Lung (tissue), 12 donors: ENCODE data around the gene PEX14. TPM values are rescaled to one million over a fixed set of nuclear protein-coding genes. Genes with fewer than 3 reads are reported as not detected.

Experiments used
- ATAC-seq: fragments of 200-7000 bp; cut with Tn5 transposase; one replicate; pipeline ENCODE4 v1.9.1; 2020; ENCODE audit warnings: moderate number of reproducible peaks; ENCODE audit not compliant: insufficient read depth, low FRiP score
- DNase-seq, 3 donors: peaks; one replicate each; pipeline ENCODE4 v3.0.0-alpha.2; 2013 to 2017
- H3K27ac ChIP-seq, 2 donors: one replicate each; pipeline ENCODE4 v1.5.1; 2013; ENCODE audit warnings: mild to moderate bottlenecking in 2 of 2, moderate library complexity in 2 of 2, control low read depth in 1 of 2, inconsistent platforms in 1 of 2, low read depth in 1 of 2, low read length in 1 of 2
- H3K27me3 ChIP-seq, 3 donors: one replicate each; pipeline ENCODE4 v1.5.1; 2013; ENCODE audit warnings: low read length in 2 of 3; ENCODE audit not compliant: control insufficient read depth in 3 of 3, insufficient read depth in 3 of 3
- H3K36me3 ChIP-seq, 4 donors: one replicate each; pipeline ENCODE4 v1.5.1; 2013; ENCODE audit warnings: low read length in 4 of 4, mild to moderate bottlenecking in 1 of 4, moderate library complexity in 1 of 4; ENCODE audit not compliant: control insufficient read depth in 4 of 4, insufficient read depth in 4 of 4
- H3K4me1 ChIP-seq, 5 donors: one replicate each; pipeline ENCODE4 v1.5.1; 2013; ENCODE audit warnings: low read length in 5 of 5, mild to moderate bottlenecking in 2 of 5, moderate library complexity in 1 of 5; ENCODE audit not compliant: control insufficient read depth in 5 of 5, insufficient read depth in 5 of 5
- H3K4me3 ChIP-seq: one replicate; pipeline ENCODE4 v1.5.1; 2013; ENCODE audit warnings: mild to moderate bottlenecking, control low read depth, moderate library complexity
- H3K9ac ChIP-seq, 2 donors: one replicate each; pipeline ENCODE4 v1.5.1; 2013; ENCODE audit warnings: low read length in 2 of 2, control low read depth in 1 of 2; ENCODE audit not compliant: insufficient read depth in 1 of 2
- H3K9me3 ChIP-seq, 4 donors: one replicate each; pipeline ENCODE4 v1.5.1; 2013; ENCODE audit warnings: low read length in 3 of 4, mild to moderate bottlenecking in 1 of 4, moderate library complexity in 1 of 4; ENCODE audit not compliant: control insufficient read depth in 4 of 4, insufficient read depth in 3 of 4
- CTCF ChIP-seq: IDR thresholded peaks from 2 replicates; pipeline ENCODE4 v1.5.1; 2012; ENCODE audit warnings: mild to moderate bottlenecking; ENCODE audit errors: control extremely low read depth, extremely low read depth
- WGBS, 2 donors: extraction: QIAGEN DNeasy Blood & Tissue Kit; methylation state at CpG; one replicate each; pipeline ENCODE4 v1.1.7; 2013; 5-methylcytosine and 5-hydroxymethylcytosine counted together
- polyA plus RNA-seq, 2 donors: library from polyadenylated mRNA; stranded (reverse); fragments of 200-250 nt; gene quantifications; one replicate each; pipeline ENCODE4 v1.2.1, GENCODE V29; 2013
- total RNA-seq, 2 donors: library from RNA; depleted of rRNA in 1 of 2; stranded (reverse); fragments of >200 nt in 1 of 2; gene quantifications; one replicate each; pipeline ENCODE4 v1.2.1, GENCODE V29; 2014 to 2021
- donor health status: control.
- donor health status: control.
- donor health status: Bipolar disorder and iron deficiency.
- donor health status: healthy.
- donor health status: DM: yes; HTN: yes; CAD: no.

The PEX14 gene
- total and polyA plus RNA-seq, 4 donors, result 18.1 to 29.2 (median 20.8) TPM

GRCh38 chr1:10647414-10648170, 172.8 kb downstream of the PEX14 start:
- Histone ChIP-seq H3K36me3 (peaks cover 0 to 63% (median 0%) of the 10 kb centered on the region in 4 donors), H3K4me1 (peaks cover 0 to 30% (median 10%) of the 10 kb centered on the region in 5 donors), H3K4me3 (no peak overlapping the region), H3K9ac (no peak overlapping the region), H3K27ac (no peak overlapping the region), H3K9me3 (no peaks in the 10 kb centered on the region), H3K27me3 (peaks cover 0 to 2% (median 0%) of the 10 kb centered on the region in 3 donors)
- no peak for ATAC-seq
- no peak for TF ChIP-seq CTCF
- no peak for DNase-seq
- WGBS, 2 donors, result 93 to 94% methylated on average over 37 to 38 of the region's 38 CpGs

- peak in 1 of 3 donors; percentile 42 for DNase-seq
- peaks cover 0 to 2% (median 0%) of the 10 kb centered on the region in 3 donors for H3K27me3 ChIP-seq
- WGBS, 2 donors, result 85 to 88% methylated on average over 32 of the region's 32 CpGs
- H3K9ac ChIP-seq, result no peak overlapping the region
- no peak overlapping the region for H3K4me3 ChIP-seq
- H3K27ac ChIP-seq, result peak overlapping the region in 1 of 2 donors; percentile 34
- no peaks in the 10 kb centered on the region for H3K9me3 ChIP-seq
- no peak for TF ChIP-seq CTCF
- peaks cover 0 to 30% (median 7%) of the 10 kb centered on the region in 5 donors for H3K4me1 ChIP-seq
- peaks cover 0 to 61% (median 0%) of the 10 kb centered on the region in 4 donors for H3K36me3 ChIP-seq
- ATAC-seq, result no peak
Observed at GRCh38 chr1:10648689-10649516, 174.2 kb downstream of the PEX14 start.

GRCh38 chr1:10649517-10650201, 174.9 kb downstream of the PEX14 start:
- Histone ChIP-seq H3K27ac (no peak overlapping the region), H3K4me1 (peaks cover 0 to 30% (median 7%) of the 10 kb centered on the region in 5 donors), H3K9me3 (no peaks in the 10 kb centered on the region), H3K27me3 (peaks cover 0 to 2% (median 0%) of the 10 kb centered on the region in 3 donors), H3K36me3 (peaks cover 0 to 64% (median 0%) of the 10 kb centered on the region in 4 donors), H3K4me3 (no peak overlapping the region), H3K9ac (no peak overlapping the region)
- DNase-seq (peak; percentile 45 to 60 (median 51)), ATAC-seq (no peak)
- TF ChIP-seq CTCF, result no peak
- WGBS, 2 donors, result 67 to 76% methylated on average over 30 of the region's 30 CpGs
